Measurements from ENCODE around the gene SNORC.

- TF ChIP-seq IRF3 (IDR thresholded peaks at IDR 0.05; ENCODE audit: low read depth, low read length), result no peak
- TF ChIP-seq FOXJ3 (CRISPR knock-in tag; IDR thresholded peaks at IDR 0.05), result no peak
- TF ChIP-seq TCF12 (IDR thresholded peaks at IDR 0.05), result no peak
- TF ChIP-seq CTCF (IDR thresholded peaks at IDR 0.05), result no peak
- no peak for TF ChIP-seq FOSL2 (IDR thresholded peaks at IDR 0.05; ENCODE audit: borderline replicate concordance, low read depth)
- TF ChIP-seq SIN3A (IDR thresholded peaks at IDR 0.05; ENCODE audit: borderline replicate concordance, low read depth, low read length), result no peak
- TF ChIP-seq TAF1 (IDR thresholded peaks at IDR 0.05; ENCODE audit: borderline replicate concordance, low read depth, low read length), result no peak
- TF ChIP-seq POLR2AphosphoS5 (IDR thresholded peaks at IDR 0.05; ENCODE audit: low read depth, low read length), result no peak
- TF ChIP-seq GATA2 (CRISPR knock-in tag; IDR thresholded peaks at IDR 0.05), result no peak
- no peak for TF ChIP-seq MXI1 (IDR thresholded peaks at IDR 0.05; ENCODE audit: low read depth, low read length)
- no peak for TF ChIP-seq EP300 (IDR thresholded peaks at IDR 0.05; ENCODE audit: borderline replicate concordance in 1 of 2, low read depth in 1 of 2, low read length in 1 of 2)
- no peak for TF ChIP-seq REST (IDR thresholded peaks at IDR 0.05; ENCODE audit: low read depth, low read length)
- TF ChIP-seq CHD2 (IDR thresholded peaks at IDR 0.05; ENCODE audit: low read length, partially characterized antibody), result no peak
Measured at GRCh38 chr2:232857158-232857563, 12.9 kb upstream of the SNORC start.
